ENCODE data around the gene NECTIN2.
"Not testable (repeated sequence)": the region's sequence is repeated elsewhere in the genome, so short reads cannot be mapped to it uniquely, and the experiment has no call there.

Gene NECTIN2

GRCh38 chr19:44817725-44818465, 28.2 kb upstream of the NECTIN2 start:
- DNase-seq (ENCODE audit: low read depth): no peak

- DNase-seq (ENCODE audit: low read depth): no peak
These were observed 27.5 kb upstream of the NECTIN2 start for GRCh38 chr19:44818466-44819031.

DNA sequence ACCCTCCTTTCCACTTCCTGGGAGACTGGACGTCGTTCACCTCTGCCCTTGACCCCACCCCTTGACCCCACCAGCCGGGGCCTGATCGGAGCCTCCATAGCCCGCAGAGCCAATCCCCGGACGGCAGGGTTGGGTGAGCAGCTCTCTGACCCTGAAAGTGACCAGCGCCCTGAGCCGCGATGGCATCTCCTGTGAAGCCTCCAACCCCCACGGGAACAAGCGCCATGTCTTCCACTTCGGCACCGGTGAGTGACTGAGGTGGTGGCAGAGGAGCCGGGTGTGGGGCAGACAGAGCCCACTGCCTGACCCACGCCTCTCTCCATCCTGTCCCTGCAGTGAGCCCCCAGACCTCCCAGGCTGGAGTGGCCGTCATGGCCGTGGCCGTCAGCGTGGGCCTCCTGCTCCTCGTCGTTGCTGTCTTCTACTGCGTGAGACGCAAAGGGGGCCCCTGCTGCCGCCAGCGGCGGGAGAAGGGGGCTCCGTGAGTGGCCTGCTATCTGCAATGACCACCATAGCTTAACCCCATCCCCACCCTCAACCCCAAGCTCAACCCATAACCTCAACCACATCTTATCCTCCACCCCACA, 26.8 kb upstream of the NECTIN2 start:
- no peak for DNase-seq (ENCODE audit: low read depth)

DNA sequence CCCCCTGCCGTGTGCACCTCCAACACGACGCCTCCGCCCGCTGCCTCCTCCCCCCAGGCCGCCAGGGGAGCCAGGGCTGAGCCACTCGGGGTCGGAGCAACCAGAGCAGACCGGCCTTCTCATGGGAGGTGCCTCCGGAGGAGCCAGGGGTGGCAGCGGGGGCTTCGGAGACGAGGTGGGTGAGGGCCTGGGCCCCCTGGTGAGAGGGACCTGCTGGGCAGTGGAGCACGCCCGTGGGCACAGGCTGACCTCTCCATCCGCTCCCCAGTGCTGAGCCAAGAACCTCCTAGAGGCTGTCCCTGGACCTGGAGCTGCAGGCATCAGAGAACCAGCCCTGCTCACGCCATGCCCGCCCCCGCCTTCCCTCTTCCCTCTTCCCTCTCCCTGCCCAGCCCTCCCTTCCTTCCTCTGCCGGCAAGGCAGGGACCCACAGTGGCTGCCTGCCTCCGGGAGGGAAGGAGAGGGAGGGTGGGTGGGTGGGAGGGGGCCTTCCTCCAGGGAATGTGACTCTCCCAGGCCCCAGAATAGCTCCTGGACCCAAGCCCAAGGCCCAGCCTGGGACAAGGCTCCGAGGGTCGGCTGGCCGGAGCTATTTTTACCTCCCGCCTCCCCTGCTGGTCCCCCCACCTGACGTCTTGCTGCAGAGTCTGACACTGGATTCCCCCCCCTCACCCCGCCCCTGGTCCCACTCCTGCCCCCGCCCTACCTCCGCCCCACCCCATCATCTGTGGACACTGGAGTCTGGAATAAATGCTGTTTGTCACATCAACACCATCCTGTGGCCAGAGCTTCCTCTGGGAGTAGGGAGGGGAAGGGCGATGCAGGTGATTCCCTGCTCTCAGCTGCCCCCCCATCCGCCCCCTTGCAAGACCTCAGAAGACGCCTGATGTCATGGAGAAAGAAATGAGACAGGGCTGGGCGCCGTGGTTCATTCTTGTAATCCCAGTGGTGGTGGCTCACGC, 25.2 kb upstream of the NECTIN2 start:
- no peak for DNase-seq (ENCODE audit: low read depth)

- DNase-seq (ENCODE audit: low read depth): no peak
These were observed 23.9 kb upstream of the NECTIN2 start for GRCh38 chr19:44822177-44822576.

GRCh38 chr19:44822670-44823372, 23.3 kb upstream of the NECTIN2 start:
- no peak for DNase-seq (ENCODE audit: low read depth)

DNA sequence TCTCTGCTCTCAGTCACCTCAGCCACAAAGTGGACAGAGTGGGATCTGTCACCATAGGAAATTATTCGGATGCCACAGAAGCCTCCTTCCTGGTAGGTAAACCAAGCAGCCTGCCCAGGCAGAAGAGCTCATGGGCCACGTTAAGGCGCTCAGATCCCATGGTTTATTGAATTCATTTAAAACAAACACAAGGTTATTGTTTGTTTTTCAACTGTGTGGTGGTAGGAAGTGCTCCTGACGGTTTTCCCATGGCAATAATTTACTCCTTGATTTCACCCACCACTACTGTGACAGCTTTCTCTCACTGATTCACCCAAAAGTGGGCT, 22.8 kb upstream of the NECTIN2 start:
- DNase-seq (ENCODE audit: low read depth): no peak

GRCh38 chr19:44824761-44825160, 21.3 kb upstream of the NECTIN2 start:
- no peak for DNase-seq (ENCODE audit: low read depth)

DNA sequence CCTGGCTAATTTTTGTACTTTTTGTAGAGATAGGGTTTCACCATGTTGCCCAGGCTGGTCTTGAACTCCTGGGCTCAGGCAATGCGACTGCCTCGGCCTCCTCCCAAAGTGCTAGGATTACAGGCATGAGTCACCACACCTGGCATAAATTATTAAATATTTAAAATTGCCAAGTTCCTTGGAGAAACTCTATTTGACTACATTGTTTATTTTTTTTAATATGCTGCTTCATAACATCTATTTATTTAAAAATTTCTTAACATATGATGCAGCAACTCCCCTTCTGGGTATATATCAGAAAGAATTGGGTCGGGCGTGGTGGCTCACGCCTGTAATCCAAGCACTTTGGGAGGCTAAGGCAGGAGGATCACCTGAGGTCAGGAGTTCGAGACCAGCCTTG, 13.2 kb upstream of the NECTIN2 start:
- not testable (repeated sequence) for DNase-seq (ENCODE audit: low read depth)

DNA sequence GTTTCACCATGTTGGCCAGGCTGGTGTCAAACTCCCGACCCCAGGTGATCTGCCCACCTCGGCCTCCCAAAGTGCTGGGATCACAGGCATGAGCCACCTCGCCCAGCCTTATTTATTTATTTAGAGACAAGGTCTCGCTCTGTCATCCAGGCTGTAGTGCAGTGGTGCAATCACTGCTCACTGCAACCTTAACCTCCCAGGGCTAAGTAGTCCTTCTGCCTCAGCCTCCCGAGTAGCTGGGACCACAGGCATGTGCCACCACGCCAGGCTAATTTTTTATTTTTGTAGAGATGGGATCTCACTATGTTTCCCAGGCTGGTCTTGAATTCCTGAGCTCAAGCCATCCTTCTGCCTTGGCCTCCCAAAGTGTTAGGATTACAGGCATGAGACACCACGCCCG, 11.7 kb upstream of the NECTIN2 start:
- DNase-seq (ENCODE audit: low read depth): not testable (repeated sequence)

- DNase-seq (ENCODE audit: low read depth): no peak
These were observed 6.8 kb upstream of the NECTIN2 start for GRCh38 chr19:44839276-44839675.

- DNase-seq (ENCODE audit: low read depth): no peak
These were observed 5.3 kb upstream of the NECTIN2 start for GRCh38 chr19:44840811-44841210.

DNA sequence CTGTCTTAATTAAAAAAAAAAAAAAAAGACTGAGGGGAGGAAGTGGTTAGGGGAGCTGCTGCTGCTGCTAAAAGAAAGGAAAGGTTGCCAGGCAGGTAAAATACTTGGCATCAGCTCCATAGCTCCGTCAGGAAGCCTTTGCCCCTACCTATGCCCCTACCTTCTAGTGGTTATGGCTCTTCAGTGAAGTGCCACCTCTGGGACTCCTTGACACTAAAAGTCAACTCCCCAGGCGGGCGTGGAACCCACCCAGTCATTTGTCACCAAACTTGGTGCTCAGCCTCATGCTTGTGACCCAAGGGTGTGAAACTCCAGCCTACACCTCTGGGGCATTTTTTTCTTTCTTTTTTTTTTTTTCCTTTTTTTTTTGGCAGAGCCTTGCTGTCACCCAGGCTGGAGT, 4.9 kb upstream of the NECTIN2 start:
- no peak for DNase-seq (ENCODE audit: low read depth)

DNA sequence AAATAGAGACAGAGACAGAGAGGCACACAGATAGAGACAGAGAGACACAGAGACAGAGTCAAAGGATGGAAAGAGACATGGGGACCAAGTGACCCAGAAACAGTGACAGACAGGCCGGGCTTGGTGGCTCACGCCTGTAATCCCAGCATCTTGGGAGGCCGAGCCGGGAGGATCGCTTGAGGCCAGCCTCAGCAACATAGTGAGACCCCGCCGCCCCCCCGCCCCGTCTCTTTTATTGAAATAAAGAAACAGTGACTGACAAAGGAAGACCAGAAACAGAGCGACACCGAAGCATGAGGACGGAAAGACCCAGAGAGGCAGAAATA, 848 bp upstream of the NECTIN2 start:
- no peak for DNase-seq (ENCODE audit: low read depth)

DNA sequence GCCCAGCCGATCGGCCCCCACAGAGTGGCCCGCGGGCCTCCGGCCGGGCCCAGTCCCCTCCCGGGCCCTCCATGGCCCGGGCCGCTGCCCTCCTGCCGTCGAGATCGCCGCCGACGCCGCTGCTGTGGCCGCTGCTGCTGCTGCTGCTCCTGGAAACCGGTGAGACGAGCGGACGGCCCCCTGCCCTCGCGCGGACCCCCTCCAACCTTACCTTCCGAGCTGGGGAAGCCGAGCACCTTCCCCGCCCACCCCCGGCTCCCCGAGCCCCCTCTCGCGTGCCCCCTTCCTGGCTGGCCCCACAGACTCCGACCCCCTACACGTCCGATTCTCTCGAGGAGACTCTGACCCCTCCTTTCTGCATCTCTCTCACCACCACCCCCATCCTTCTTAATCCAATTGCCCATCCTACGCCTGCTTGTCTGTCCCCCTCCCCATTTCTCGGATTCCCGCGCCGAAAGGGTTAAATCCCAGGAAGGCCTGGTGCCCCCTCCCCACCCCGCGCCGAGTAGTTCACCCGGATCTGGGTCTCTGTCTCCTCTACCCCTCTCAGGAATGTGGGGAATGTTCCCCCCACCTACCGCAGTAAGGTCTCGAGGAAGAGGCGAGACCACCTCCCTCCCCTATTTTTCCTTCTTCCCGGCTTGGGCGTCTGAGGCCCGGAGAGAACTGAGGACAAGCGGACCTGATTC, 502 bp downstream of the NECTIN2 start:
- DNase-seq (ENCODE audit: low read depth): no peak

DNA sequence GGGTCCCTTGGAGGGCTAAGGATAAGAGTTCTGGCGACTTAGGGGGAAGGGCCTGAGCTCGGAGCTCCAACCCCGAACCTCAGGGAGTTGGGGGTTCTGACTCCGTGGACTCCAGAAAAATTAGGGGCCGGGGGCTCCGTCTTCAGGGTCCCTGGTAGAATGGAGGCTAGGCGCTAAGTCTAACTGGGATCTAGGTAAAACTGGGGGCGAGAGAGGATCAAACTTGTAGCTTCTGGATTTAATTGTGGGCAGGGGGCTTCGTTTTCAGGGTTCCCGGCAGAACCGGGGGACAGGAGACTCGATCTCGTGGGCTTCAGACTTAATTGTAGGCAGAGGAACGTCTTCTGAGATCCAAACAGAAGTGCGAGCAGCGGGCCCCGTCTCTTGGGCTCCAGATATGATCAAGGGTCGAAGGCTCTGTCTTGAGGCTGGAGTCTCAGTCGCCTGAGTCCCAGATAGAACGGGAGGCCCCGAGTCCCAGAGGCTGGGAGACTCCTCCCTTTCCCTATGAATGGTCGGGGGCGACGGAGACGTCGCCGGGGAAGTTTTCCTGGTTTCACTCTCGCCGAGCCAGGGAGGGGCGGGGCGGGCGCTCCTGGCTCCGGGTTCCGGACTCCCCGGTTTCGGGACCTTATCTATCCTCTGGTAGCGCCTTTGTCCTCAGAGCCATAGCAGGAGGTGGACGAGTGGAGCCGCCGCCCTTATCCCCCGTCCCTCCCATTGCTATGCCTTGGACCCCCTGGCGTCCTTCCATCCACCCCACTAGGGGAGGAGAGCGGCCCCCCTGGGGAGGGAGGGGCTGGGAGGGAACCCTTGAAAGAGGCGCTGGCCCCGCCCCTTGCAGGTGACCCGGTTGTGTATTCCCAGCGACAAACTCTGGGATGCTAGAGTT, 1.3 kb downstream of the NECTIN2 start:
- no peak for DNase-seq (ENCODE audit: low read depth)

DNA sequence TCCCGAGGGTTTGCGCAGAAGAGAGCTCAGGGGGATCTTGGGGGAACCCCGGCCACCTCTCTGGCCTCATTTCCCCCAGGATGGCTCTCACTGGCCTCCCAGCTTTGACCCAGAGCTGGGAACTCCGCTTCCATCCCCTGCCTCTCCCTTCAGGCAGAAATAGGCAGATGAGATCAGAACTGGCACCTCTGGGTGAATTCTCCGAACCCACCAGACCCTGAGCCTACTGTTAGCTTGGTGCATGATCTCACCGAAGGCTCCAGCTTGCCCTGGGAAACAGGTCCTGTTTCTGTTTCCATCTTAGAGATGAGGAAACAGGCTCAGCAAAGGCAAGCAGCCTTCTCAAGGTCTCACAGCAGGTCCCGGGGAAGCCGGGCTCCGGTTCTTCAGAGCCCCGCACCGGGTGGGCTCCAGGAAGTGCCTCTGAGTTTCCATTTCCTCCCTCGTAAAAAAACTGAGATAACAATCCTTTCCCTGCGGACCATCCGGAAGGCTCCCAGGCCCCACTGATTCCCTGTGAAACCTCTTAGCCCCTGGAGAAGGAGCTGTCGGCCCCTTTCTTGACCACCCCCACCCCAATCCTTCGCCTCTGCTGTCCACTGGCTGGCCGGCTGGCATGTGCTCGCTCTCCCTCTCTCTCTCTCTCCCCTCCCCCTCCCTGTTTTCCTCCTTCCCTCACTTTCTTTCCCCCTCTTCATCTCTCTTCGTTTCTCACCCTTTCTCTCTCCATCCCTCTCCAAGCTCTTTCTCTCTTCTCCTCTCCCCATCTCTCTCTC, 2.1 kb downstream of the NECTIN2 start:
- no peak for DNase-seq (ENCODE audit: low read depth)

- no peak for DNase-seq (ENCODE audit: low read depth)
These were observed 2.8 kb downstream of the NECTIN2 start for GRCh38 chr19:44848812-44849447.

GRCh38 chr19:44850641-44851109, 4.6 kb downstream of the NECTIN2 start:
- no peak for DNase-seq (ENCODE audit: low read depth)

Measured in stimulated activated CD8-positive, alpha-beta memory T cell treated with anti-CD3 and anti-CD28 coated beads, Interleukin-12 subunit alpha, Interleukin-12 subunit beta, amount 100 ng/mL, for 4 hours (primary cell).